IMR-90 (cell line): ENCODE measurements around the gene CHD9. TPM values are rescaled to one million over a fixed set of nuclear protein-coding genes. Genes with fewer than 3 reads are reported as not detected.

Source experiments
- ATAC-seq: fragments of 200-7000 bp; cut with Tn5 transposase; 2 replicates; pipeline ENCODE4 v1.9.1; 2020; ENCODE audit warnings: low read depth, mild to moderate bottlenecking, moderate library complexity
- BruUV-seq: library from RNA; stranded (reverse); fragments of 400-500 nt; replicated peaks from 2 replicates; lab custom pipeline; 2021; lab: Mats Ljungman, UMichigan
- CTCF ChIA-PET: fragments of 300-600 bp; formaldehyde crosslinking; extraction: SDS; loops from one replicate; lab custom pipeline; 2021; ENCODE audit warnings: antibody characterized with exemption; lab: Yijun Ruan, JAX
- POLR2A ChIA-PET: fragments of 300-600 bp; sonication (Branson Sonifier 250); formaldehyde crosslinking; loops from one replicate; lab custom pipeline; 2022; ENCODE audit warnings: antibody characterized with exemption; ENCODE audit not compliant: unreplicated experiment; lab: Charles Lee
- DNase-seq: peaks from one replicate; pipeline ENCODE4 v3.0.0; 2013
- H2AFZ ChIP-seq: replicated peaks from 2 replicates; pipeline ENCODE3; 2013; ENCODE audit warnings: low read length, mild to moderate bottlenecking; ENCODE audit not compliant: poor library complexity
- H2AK5ac ChIP-seq: 2 replicates; pipeline ENCODE4 v1.6.1; 2013; ENCODE audit warnings: low read depth, low read length, inconsistent platforms
- H2AK9ac ChIP-seq: replicated peaks from 2 replicates; pipeline ENCODE3; 2013; ENCODE audit warnings: mild to moderate bottlenecking, low read depth, low read length, moderate library complexity; ENCODE audit not compliant: poor library complexity
- H2BK120ac ChIP-seq: 2 replicates; pipeline ENCODE4 v1.6.1; 2013; ENCODE audit warnings: low read depth, low read length, inconsistent platforms
- H2BK15ac ChIP-seq: 3 replicates; pipeline ENCODE4 v1.6.1; 2013; ENCODE audit warnings: low read depth, low read length, inconsistent platforms
- H2BK20ac ChIP-seq: 2 replicates; pipeline ENCODE4 v1.6.1; 2013; ENCODE audit warnings: low read depth, mild to moderate bottlenecking, inconsistent platforms, low read length, moderate library complexity
- H2BK5ac ChIP-seq: 2 replicates; pipeline ENCODE4 v1.6.1; 2013; ENCODE audit warnings: mild to moderate bottlenecking, low read depth, low read length, inconsistent platforms; ENCODE audit not compliant: poor library complexity, severe bottlenecking
- H3K14ac ChIP-seq: replicated peaks from 2 replicates; pipeline ENCODE4 v1.6.1; 2013; ENCODE audit warnings: low read depth, low read length, inconsistent platforms
- H3K18ac ChIP-seq: 2 replicates; pipeline ENCODE4 v1.6.1; 2013; ENCODE audit warnings: low read depth, low read length, control low read depth
- H3K23ac ChIP-seq: 2 replicates; pipeline ENCODE4 v1.6.1; 2013; ENCODE audit warnings: low read depth, low read length, inconsistent platforms
- H3K27ac ChIP-seq: 2 replicates; pipeline ENCODE4 v1.5.1; 2013; ENCODE audit warnings: mild to moderate bottlenecking, control low read depth, low read length; ENCODE audit not compliant: insufficient read depth
- H3K27me3 ChIP-seq: 2 replicates; pipeline ENCODE4 v1.6.1; 2013; ENCODE audit warnings: low read length; ENCODE audit not compliant: control insufficient read depth, insufficient read depth
- H3K36me3 ChIP-seq: 2 replicates; pipeline ENCODE4 v1.6.1; 2013; ENCODE audit warnings: low read length, mixed read lengths; ENCODE audit not compliant: control insufficient read depth, insufficient read depth
- H3K4ac ChIP-seq: 2 replicates; pipeline ENCODE4 v1.6.1; 2013; ENCODE audit warnings: low read depth, low read length, inconsistent platforms
- H3K4me1 ChIP-seq: 2 replicates; pipeline ENCODE4 v1.6.1; 2013; ENCODE audit warnings: low read length, mixed read lengths; ENCODE audit not compliant: control insufficient read depth, insufficient read depth
- H3K4me2 ChIP-seq: 2 replicates; pipeline ENCODE4 v1.6.1; 2013; ENCODE audit warnings: low read depth, mild to moderate bottlenecking, control low read depth, low read length, moderate library complexity
- H3K4me3 ChIP-seq: 2 replicates; pipeline ENCODE4 v1.5.1; 2013; ENCODE audit warnings: low read depth, mild to moderate bottlenecking, control low read depth, low read length, moderate library complexity; ENCODE audit not compliant: insufficient read depth
- H3K56ac ChIP-seq: 2 replicates; pipeline ENCODE4 v1.6.1; 2013; ENCODE audit warnings: low read length, inconsistent platforms; ENCODE audit not compliant: insufficient read depth; ENCODE audit errors: extremely low read depth
- H3K79me1 ChIP-seq, 2 experiments: 2 replicates each; pipeline ENCODE4 v1.6.1; 2013; ENCODE audit warnings: low read length in 2 of 2, inconsistent platforms in 1 of 2, low read depth in 1 of 2
- H3K9ac ChIP-seq: 2 replicates; pipeline ENCODE4 v1.6.1; 2013; ENCODE audit warnings: low read depth, low read length, control low read depth
- H3K9me1 ChIP-seq: 2 replicates; pipeline ENCODE4 v1.6.1; 2013; ENCODE audit warnings: low read length, inconsistent platforms; ENCODE audit not compliant: insufficient read depth
- H3K9me3 ChIP-seq: 2 replicates; pipeline ENCODE4 v1.6.1; 2013; ENCODE audit warnings: low read length; ENCODE audit not compliant: control insufficient read depth, insufficient read depth
- H4K20me1 ChIP-seq: 2 replicates; pipeline ENCODE4 v1.6.1; 2013; ENCODE audit warnings: low read length, inconsistent platforms; ENCODE audit not compliant: insufficient read depth
- H4K5ac ChIP-seq: 2 replicates; pipeline ENCODE4 v1.6.1; 2013; ENCODE audit warnings: mild to moderate bottlenecking, low read depth, low read length, control low read depth
- H4K8ac ChIP-seq, 2 experiments: 2 replicates each; pipeline ENCODE4 v1.6.1; 2013; ENCODE audit warnings: low read depth in 2 of 2, low read length in 2 of 2, control low read depth in 1 of 2, inconsistent platforms in 1 of 2
- H4K91ac ChIP-seq: 2 replicates; pipeline ENCODE4 v1.6.1; 2013; ENCODE audit warnings: low read depth, low read length, inconsistent platforms; ENCODE audit not compliant: insufficient read depth
- CHD1 ChIP-seq: IDR thresholded peaks from 2 replicates; pipeline ENCODE4 v1.6.1; 2012; ENCODE audit warnings: low read depth, low read length, improper control_type of control experiment
- POLR2A ChIP-seq: IDR thresholded peaks from 2 replicates; pipeline ENCODE4 v1.6.1; 2012; ENCODE audit warnings: mild to moderate bottlenecking, low read depth, low read length
- RAD21 ChIP-seq: IDR thresholded peaks from 2 replicates; pipeline ENCODE4 v1.6.1; 2012; ENCODE audit warnings: low read length, improper control_type of control experiment
- RCOR1 ChIP-seq: IDR thresholded peaks from 2 replicates; pipeline ENCODE4 v1.6.1; 2012; ENCODE audit warnings: mild to moderate bottlenecking, low read length, improper control_type of control experiment; ENCODE audit not compliant: insufficient replicate concordance
- RFX5 ChIP-seq: IDR thresholded peaks from 2 replicates; pipeline ENCODE4 v1.8.0; 2012; ENCODE audit warnings: low read depth, mild to moderate bottlenecking, low read length, moderate library complexity
- SMC3 ChIP-seq: fragments of 150-350 bp; IDR thresholded peaks from 2 replicates; pipeline ENCODE4 v1.6.1; 2016; ENCODE audit warnings: low read depth, mild to moderate bottlenecking, antibody characterized with exemption, low read length, moderate library complexity
- dilution Hi-C: fragments of 300-500 bp; cut with HindIII; formaldehyde crosslinking; loops from one replicate; pipeline ENCODE4 v1.14.3; 2018; ENCODE audit warnings: low sequenced_read_pairs; ENCODE audit not compliant: unreplicated experiment
- in situ Hi-C: fragments of 300-500 bp; cut with MboI; formaldehyde crosslinking; loops from 3 replicates; pipeline ENCODE4 v1.14.3; 2019; ENCODE audit warnings: low sequenced_read_pairs, inconsistent platforms, mixed read lengths
- intact Hi-C: fragments of 100-400 bp; cut with micrococcal nuclease; formaldehyde crosslinking; loops from 2 replicates; pipeline ENCODE4 v1.10.0; 2022
- polyA plus RNA-seq, 3 experiments: library from polyadenylated mRNA; depleted of rRNA; stranded (reverse); fragments of >200 nt; gene quantifications; 2 replicates each; pipeline ENCODE4 v1.2.3, GENCODE V29; 2012; ENCODE audit warnings: low replicate concordance in 1 of 3
- total RNA-seq: library from RNA; depleted of rRNA; stranded (reverse); fragments of >200 nt; gene quantifications from 2 replicates; pipeline ENCODE4 v1.2.3, GENCODE V29; 2012
- TF ChIP-seq, protein P1 (sequence below): conservative IDR thresholded peaks from 2 replicates; pipeline ENCODE4 v1.5.1; 2012; ENCODE audit warnings: mild to moderate bottlenecking, low read depth, low read length, improper control_type of control experiment
- TF ChIP-seq, protein P2 (sequence below): fragments of 150-350 bp; IDR thresholded peaks from 2 replicates; pipeline ENCODE4 v1.6.1; 2017; ENCODE audit warnings: mild to moderate bottlenecking, antibody characterized with exemption, low read length, low read depth

Gene CHD9
- total and polyA plus RNA-seq, 2 of the 4 experiments (the other 2 are of a cell fraction): 9.1 to 48.8 TPM

DNA sequence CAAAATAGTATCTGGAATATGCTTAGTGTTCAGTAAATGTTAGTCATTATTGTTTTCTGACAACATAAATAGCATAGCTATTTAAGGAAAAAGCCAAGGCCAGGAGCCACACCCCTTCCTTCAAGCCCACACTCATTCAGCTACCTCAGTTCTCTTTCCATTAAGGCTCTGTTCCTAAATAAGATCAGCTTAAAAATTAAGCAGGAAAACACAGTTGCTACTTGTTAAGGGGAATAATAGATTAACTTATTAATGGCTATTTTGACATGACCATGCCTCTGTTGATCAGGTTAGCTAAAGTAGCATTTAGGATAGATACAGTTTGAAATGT lies 158.1 kb downstream of the CHD9 start:
- Histone ChIP-seq H2AFZ (no peak overlapping the region), H2AK9ac (no peak overlapping the region), H2BK120ac (no peak overlapping the region), H2BK20ac (no peak overlapping the region), H2AK5ac (no peak overlapping the region), H3K4me2 (no peak overlapping the region; the same call in 1 of the 2 replicates), H3K18ac (no peak overlapping the region), H3K4me1 (no peaks in the 10 kb centered on the region; the same call in 1 of the 2 replicates), H3K23ac (peak overlapping the region; percentile 38; the same call in 1 of the 2 replicates), H3K36me3 (peaks cover 6% of the 10 kb centered on the region; the same call in 1 of the 2 replicates), H3K9me1 (0 out of 2 replicates have a peak, but pooled peaks cover 2% of the 10 kb centered on the region), H2BK5ac (no peak overlapping the region), H3K27ac (no peak overlapping the region), H4K5ac (no peak overlapping the region), H3K9me3 (no peaks in the 10 kb centered on the region), H4K20me1 (peaks cover 8% of the 10 kb centered on the region; the same call in 1 of the 2 replicates), H4K91ac (no peak overlapping the region), H4K8ac (no peak overlapping the region), H3K4ac (no peak overlapping the region), H3K9ac (no peak overlapping the region), H3K56ac (no peak overlapping the region), H3K27me3 (no peaks in the 10 kb centered on the region), H3K79me1 (peaks cover 7 to 20% of the 10 kb centered on the region in 2 experiments; a peak in 3 of 4 replicates), H3K14ac (0 out of 2 replicates have a peak overlapping the region, but pooled peaks have one; percentile 9), H3K4me3 (no peak overlapping the region), H2BK15ac (no peak overlapping the region)
- no peak; the same call in 1 of the 2 replicates for ATAC-seq
- intact Hi-C loops: no loop called here
- CTCF ChIA-PET: no interaction called here
- no peak for DNase-seq
- POLR2A ChIA-PET: no interaction called here
- in situ Hi-C loops: loop anchor here (10.0 kb wide), 1 partner anchor 158 kb away; the partner anchor contains the start of genes CHD9 and CHD9NB
- TF ChIP-seq, protein P1, sequence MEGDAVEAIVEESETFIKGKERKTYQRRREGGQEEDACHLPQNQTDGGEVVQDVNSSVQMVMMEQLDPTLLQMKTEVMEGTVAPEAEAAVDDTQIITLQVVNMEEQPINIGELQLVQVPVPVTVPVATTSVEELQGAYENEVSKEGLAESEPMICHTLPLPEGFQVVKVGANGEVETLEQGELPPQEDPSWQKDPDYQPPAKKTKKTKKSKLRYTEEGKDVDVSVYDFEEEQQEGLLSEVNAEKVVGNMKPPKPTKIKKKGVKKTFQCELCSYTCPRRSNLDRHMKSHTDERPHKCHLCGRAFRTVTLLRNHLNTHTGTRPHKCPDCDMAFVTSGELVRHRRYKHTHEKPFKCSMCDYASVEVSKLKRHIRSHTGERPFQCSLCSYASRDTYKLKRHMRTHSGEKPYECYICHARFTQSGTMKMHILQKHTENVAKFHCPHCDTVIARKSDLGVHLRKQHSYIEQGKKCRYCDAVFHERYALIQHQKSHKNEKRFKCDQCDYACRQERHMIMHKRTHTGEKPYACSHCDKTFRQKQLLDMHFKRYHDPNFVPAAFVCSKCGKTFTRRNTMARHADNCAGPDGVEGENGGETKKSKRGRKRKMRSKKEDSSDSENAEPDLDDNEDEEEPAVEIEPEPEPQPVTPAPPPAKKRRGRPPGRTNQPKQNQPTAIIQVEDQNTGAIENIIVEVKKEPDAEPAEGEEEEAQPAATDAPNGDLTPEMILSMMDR: no peak
- no peak for TF ChIP-seq RCOR1
- TF ChIP-seq CHD1: no peak
- no peak for TF ChIP-seq RAD21
- TF ChIP-seq, protein P2, sequence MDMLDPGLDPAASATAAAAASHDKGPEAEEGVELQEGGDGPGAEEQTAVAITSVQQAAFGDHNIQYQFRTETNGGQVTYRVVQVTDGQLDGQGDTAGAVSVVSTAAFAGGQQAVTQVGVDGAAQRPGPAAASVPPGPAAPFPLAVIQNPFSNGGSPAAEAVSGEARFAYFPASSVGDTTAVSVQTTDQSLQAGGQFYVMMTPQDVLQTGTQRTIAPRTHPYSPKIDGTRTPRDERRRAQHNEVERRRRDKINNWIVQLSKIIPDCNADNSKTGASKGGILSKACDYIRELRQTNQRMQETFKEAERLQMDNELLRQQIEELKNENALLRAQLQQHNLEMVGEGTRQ: no peak
- no peak for TF ChIP-seq SMC3
- TF ChIP-seq POLR2A: no peak
- no peak for TF ChIP-seq RFX5
- dilution Hi-C loops: no loop called here
- no TSS peak for BruUV-seq
